Measurements from ENCODE around the gene GUCY1A2. TPM values are rescaled to one million over a fixed set of nuclear protein-coding genes. Genes with fewer than 3 reads are reported as not detected.

The GUCY1A2 gene
- polyA plus RNA-seq, 3 donors = not detected

- Mint-ChIP-seq H3K9me3 (peaks cover 0 to 4% (median 2%) of the 10 kb centered on the region in 7 donors), H3K4me3 (no peak overlapping the region), H3K36me3 (no peaks in the 10 kb centered on the region), H3K27ac (no peak overlapping the region), H3K27me3 (ENCODE audit: low read depth in 3 of 3) (peaks cover 0 to 2% (median 0%) of the 10 kb centered on the region in 3 donors), H3K4me1 (no peaks in the 10 kb centered on the region)
- no peak for TF ChIP-seq CTCF (IDR thresholded peaks at IDR 0.05)
- Histone ChIP-seq H4K20me1 (ENCODE audit: insufficient read depth, low read length) (no peaks in the 10 kb centered on the region), H3K27ac (ENCODE audit: low read depth in 1 of 2, low read length in 2 of 2) (no peak overlapping the region), H2AFZ (ENCODE audit: insufficient read depth, low read depth, low read length, poor library complexity, severe bottlenecking) (no peak overlapping the region), H3K9ac (ENCODE audit: insufficient read depth, low read length, poor library complexity, severe bottlenecking) (no peak overlapping the region), H3K4me1 (ENCODE audit: control insufficient read depth in 1 of 2, insufficient read depth in 2 of 2, low read length in 2 of 2) (no peaks in the 10 kb centered on the region), H3K4me3 (replicated peaks in 1 of 3; ENCODE audit: low read depth in 2 of 3, low read length in 3 of 3) (no peak overlapping the region), H3K9me3 (replicated peaks in 1 of 2; ENCODE audit: control insufficient read depth in 1 of 2, insufficient read depth in 1 of 2, low read length in 2 of 2) (no peaks in the 10 kb centered on the region), H3K36me3 (replicated peaks in 1 of 2; ENCODE audit: control insufficient read depth in 1 of 2, insufficient read depth in 2 of 2, low read length in 2 of 2) (no peaks in the 10 kb centered on the region), H3K79me2 (ENCODE audit: insufficient read depth, low read length) (no peaks in the 10 kb centered on the region), H3K27me3 (ENCODE audit: control insufficient read depth in 2 of 2, insufficient read depth in 2 of 2, low read length in 2 of 2) (no peaks in the 10 kb centered on the region), H3K4me2 (replicated peaks; ENCODE audit: extremely low read depth, low read length, poor library complexity, severe bottlenecking) (no peak overlapping the region)
- intact Hi-C loops (cut with micrococcal nuclease) = no loop called here
- no CpG with 5 or more reads among the region's 2 CpGs for WGBS (ENCODE audit: insufficient coverage)
- DNase-seq = no peak
These were observed 55.3 kb downstream of the GUCY1A2 start for GRCh38 chr11:106962995-106963394.

- intact Hi-C loops (cut with micrococcal nuclease) = no loop called here
- Histone ChIP-seq H3K27me3 (ENCODE audit: control insufficient read depth in 2 of 2, insufficient read depth in 2 of 2, low read length in 2 of 2) (no peaks in the 10 kb centered on the region), H3K9me3 (replicated peaks in 1 of 2; ENCODE audit: control insufficient read depth in 1 of 2, insufficient read depth in 1 of 2, low read length in 2 of 2) (peaks cover 9 to 10% of the 10 kb centered on the region in 2 donors), H3K9ac (ENCODE audit: insufficient read depth, low read length, poor library complexity, severe bottlenecking) (no peak overlapping the region), H3K79me2 (ENCODE audit: insufficient read depth, low read length) (no peaks in the 10 kb centered on the region), H2AFZ (ENCODE audit: insufficient read depth, low read depth, low read length, poor library complexity, severe bottlenecking) (no peak overlapping the region), H3K4me1 (ENCODE audit: control insufficient read depth in 1 of 2, insufficient read depth in 2 of 2, low read length in 2 of 2) (no peaks in the 10 kb centered on the region), H3K27ac (ENCODE audit: low read depth in 1 of 2, low read length in 2 of 2) (no peak overlapping the region), H3K4me3 (replicated peaks in 1 of 3; ENCODE audit: low read depth in 2 of 3, low read length in 3 of 3) (no peak overlapping the region), H3K36me3 (replicated peaks in 1 of 2; ENCODE audit: control insufficient read depth in 1 of 2, insufficient read depth in 2 of 2, low read length in 2 of 2) (no peaks in the 10 kb centered on the region), H4K20me1 (ENCODE audit: insufficient read depth, low read length) (no peaks in the 10 kb centered on the region), H3K4me2 (replicated peaks; ENCODE audit: extremely low read depth, low read length, poor library complexity, severe bottlenecking) (no peak overlapping the region)
- no peak for DNase-seq
- no peak for TF ChIP-seq CTCF (IDR thresholded peaks at IDR 0.05)
- Mint-ChIP-seq H3K4me1 (no peaks in the 10 kb centered on the region), H3K27ac (no peak overlapping the region), H3K9me3 (peaks cover 0 to 8% (median 2%) of the 10 kb centered on the region in 7 donors), H3K27me3 (ENCODE audit: low read depth in 3 of 3) (peaks cover 0 to 2% (median 0%) of the 10 kb centered on the region in 3 donors), H3K4me3 (no peak overlapping the region), H3K36me3 (no peaks in the 10 kb centered on the region)
- WGBS (ENCODE audit: insufficient coverage) = no CpG with 5 or more reads among the region's 1 CpG
These were observed 56.8 kb downstream of the GUCY1A2 start for GRCh38 chr11:106961518-106961917.

Measured in CD14-positive monocyte (primary cell).